Measurements from ENCODE around the gene HRAS.

GRCh38 chr11:531919-532526 lies 3.4 kb downstream of the HRAS start:
- TF ChIP-seq POLR2AphosphoS5 (IDR thresholded peaks at IDR 0.05; ENCODE audit: low read depth, low read length): no peak
- no peak for TF ChIP-seq REST (IDR thresholded peaks at IDR 0.05; ENCODE audit: insufficient read depth in 1 of 2, low read depth in 2 of 2, low read length in 1 of 2)
- TF ChIP-seq CTCF (IDR thresholded peaks at IDR 0.05): no peak
- TF ChIP-seq SIN3A (IDR thresholded peaks at IDR 0.05; ENCODE audit: borderline replicate concordance, insufficient read depth, low read depth, low read length): no peak
- no peak for TF ChIP-seq TCF7L2 (IDR thresholded peaks at IDR 0.05; ENCODE audit: low read depth, low read length)

Measured in Panc1 (cell line).